Measurements from ENCODE around the gene ITGB5. TPM values are rescaled to one million over a fixed set of nuclear protein-coding genes. Genes with fewer than 3 reads are reported as not detected.

ITGB5 gene
- total RNA-seq, 1 donor from 2014 or later = not detected

DNA sequence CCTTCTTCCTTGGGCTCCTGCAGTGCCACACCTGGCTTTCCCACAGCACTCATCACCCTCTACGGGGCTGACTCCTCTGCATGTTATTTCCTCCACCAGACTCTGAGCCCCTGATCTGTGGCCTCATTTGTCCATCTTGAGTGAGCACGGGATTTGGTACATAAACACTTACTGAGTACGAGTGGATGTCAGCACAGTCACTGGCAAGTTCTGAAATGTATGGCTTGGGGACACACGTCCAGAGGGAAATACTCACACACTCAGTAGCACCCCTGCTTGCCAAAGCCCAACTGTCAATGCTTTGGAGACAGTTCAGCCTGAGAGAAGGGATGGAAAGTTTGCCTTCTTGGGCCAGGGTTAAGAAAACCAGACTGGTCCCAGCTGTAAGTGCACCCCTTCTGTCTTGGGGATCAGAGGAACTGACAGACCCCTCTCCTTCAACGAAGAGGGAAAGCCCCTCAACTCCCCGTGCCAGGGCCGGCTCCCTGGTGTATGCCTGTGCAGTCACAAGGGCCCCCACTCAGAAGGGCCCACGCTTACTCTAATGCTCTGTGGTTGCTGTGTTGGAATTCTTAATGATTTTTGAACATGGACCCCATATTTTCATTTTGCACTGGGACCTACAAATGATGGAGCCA is 85.0 kb downstream of the ITGB5 start:
- peaks cover 5% of the 10 kb centered on the region for H3K27me3 Mint-ChIP-seq
- no peaks in the 10 kb centered on the region for H3K9me3 Mint-ChIP-seq
- CTCF ChIA-PET = no interaction called here
- no peak for TF ChIP-seq CTCF (IDR thresholded peaks at IDR 0.05)
- POLR2A ChIA-PET = no interaction called here
- intact Hi-C loops (cut with micrococcal nuclease) = no loop called here
- no peaks in the 10 kb centered on the region for H3K4me1 Mint-ChIP-seq
- no peak overlapping the region for H3K4me3 Mint-ChIP-seq
- H3K27ac Mint-ChIP-seq = no peak overlapping the region
- ATAC-seq (ENCODE audit: low read depth) = no peak
- DNase-seq = no peak
- H3K36me3 Mint-ChIP-seq (ENCODE audit: low read depth) = no peaks in the 10 kb centered on the region

- H3K27ac Mint-ChIP-seq = no peak overlapping the region
- ChIA-PET CTCF (no interaction called here), POLR2A (no interaction called here)
Observed at GRCh38 chr3:124800511-124801258, 86.5 kb downstream of the ITGB5 start.

DNA sequence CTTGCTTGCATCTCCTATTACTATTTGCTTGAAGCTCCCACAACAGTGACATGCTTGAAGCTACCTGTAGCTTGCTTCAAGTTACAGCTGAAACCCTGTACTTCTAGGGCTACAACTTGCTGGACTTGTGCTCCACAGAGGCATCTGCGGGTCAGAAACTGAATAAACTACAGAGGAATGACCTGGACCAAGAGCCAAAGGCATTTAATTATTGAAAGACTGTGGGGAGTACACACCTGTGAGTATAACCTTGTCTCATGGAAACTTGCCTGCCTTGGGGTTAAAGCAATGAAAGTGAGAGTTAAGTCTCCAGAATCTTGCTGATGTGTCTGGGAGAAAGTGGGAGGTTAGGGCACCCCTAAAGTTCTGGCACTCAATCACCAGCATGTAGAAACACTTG is 87.1 kb downstream of the ITGB5 start:
- no peaks in the 10 kb centered on the region for H3K9me3 Mint-ChIP-seq
- DNase-seq (no peak), ATAC-seq (ENCODE audit: low read depth) (no peak)
- CTCF ChIA-PET = no interaction called here
- intact Hi-C loops (cut with micrococcal nuclease) = no loop called here
- POLR2A ChIA-PET = no interaction called here
- no peaks in the 10 kb centered on the region for H3K4me1 Mint-ChIP-seq
- no peak for TF ChIP-seq CTCF (IDR thresholded peaks at IDR 0.05)
- H3K27ac Mint-ChIP-seq = no peak overlapping the region
- H3K4me3 Mint-ChIP-seq = no peak overlapping the region
- H3K27me3 Mint-ChIP-seq = peaks cover 4% of the 10 kb centered on the region
- no peaks in the 10 kb centered on the region for H3K36me3 Mint-ChIP-seq (ENCODE audit: low read depth)

More at GRCh38 chr3:124800511-124801258, 86.5 kb downstream of the ITGB5 start:
- ATAC-seq (ENCODE audit: low read depth) = no peak
- Mint-ChIP-seq H3K36me3 (ENCODE audit: low read depth) (no peaks in the 10 kb centered on the region), H3K9me3 (no peaks in the 10 kb centered on the region), H3K4me1 (no peaks in the 10 kb centered on the region), H3K27me3 (peaks cover 4% of the 10 kb centered on the region), H3K4me3 (no peak overlapping the region)
- no peak for DNase-seq
- no peak for TF ChIP-seq CTCF (IDR thresholded peaks at IDR 0.05)
- intact Hi-C loops (cut with micrococcal nuclease) = no loop called here

DNA sequence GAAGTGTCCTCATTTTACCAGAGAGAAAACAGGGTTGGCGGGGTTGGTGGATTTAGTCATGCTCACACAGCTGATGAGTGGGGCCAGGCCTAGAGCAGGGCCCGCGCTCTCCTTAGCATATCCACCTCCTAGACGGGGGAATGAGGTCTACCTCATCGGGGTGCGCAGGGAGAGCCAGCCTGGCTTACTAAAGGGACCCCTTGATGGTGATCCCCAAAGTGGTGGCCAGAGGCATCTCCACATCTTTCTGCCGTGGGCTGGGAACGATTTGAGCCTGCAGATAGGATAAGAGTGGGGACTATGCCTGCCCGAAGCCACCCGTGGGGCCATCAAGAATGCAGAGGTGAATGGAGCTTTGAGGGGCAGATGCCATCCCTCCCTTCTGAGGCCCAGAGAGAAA is 87.5 kb downstream of the ITGB5 start:
- Mint-ChIP-seq H3K36me3 (ENCODE audit: low read depth) (no peaks in the 10 kb centered on the region), H3K4me1 (no peaks in the 10 kb centered on the region), H3K4me3 (no peak overlapping the region), H3K27ac (no peak overlapping the region), H3K27me3 (peaks cover 4% of the 10 kb centered on the region), H3K9me3 (no peaks in the 10 kb centered on the region)
- intact Hi-C loops (cut with micrococcal nuclease) = no loop called here
- CTCF ChIA-PET = no interaction called here
- no peak for ATAC-seq (ENCODE audit: low read depth)
- no peak for DNase-seq
- no peak for TF ChIP-seq CTCF (IDR thresholded peaks at IDR 0.05)
- POLR2A ChIA-PET = no interaction called here

- intact Hi-C loops (cut with micrococcal nuclease) = no loop called here
- ChIA-PET POLR2A (interaction anchor here (0.6 kb wide), 1 partner anchor 25 kb away, joined by 4 read pairs; no protein-coding TSS in a partner anchor), CTCF (no interaction called here)
- ATAC-seq (ENCODE audit: low read depth) (no peak), DNase-seq (no peak)
- Mint-ChIP-seq H3K9me3 (no peaks in the 10 kb centered on the region), H3K36me3 (ENCODE audit: low read depth) (no peaks in the 10 kb centered on the region), H3K4me1 (no peaks in the 10 kb centered on the region), H3K27me3 (peaks cover 6% of the 10 kb centered on the region), H3K4me3 (no peak overlapping the region), H3K27ac (no peak overlapping the region)
- no peak for TF ChIP-seq CTCF (IDR thresholded peaks at IDR 0.05)
Observed at GRCh38 chr3:124797426-124797945, 89.7 kb downstream of the ITGB5 start.
